Epithelial cell of proximal tubule (primary cell): ENCODE data around the gene ANXA6. TPM values are rescaled to one million over a fixed set of nuclear protein-coding genes. Genes with fewer than 3 reads are reported as not detected.

Experiments
- DNase-seq: peaks from one replicate; pipeline ENCODE4 v3.0.0-alpha.2; 2011; ENCODE audit warnings: low read depth
- H3K4me3 ChIP-seq: 2 replicates; pipeline ENCODE4 v1.5.1; 2011; ENCODE audit warnings: low read depth, mild to moderate bottlenecking, low read length
- total RNA-seq: library from RNA; depleted of rRNA; stranded (reverse); fragments of >200 nt; gene quantifications from 2 replicates; pipeline ENCODE4 v1.2.3, GENCODE V29; 2015
- TF ChIP-seq, protein P1 (sequence below): conservative IDR thresholded peaks from 2 replicates; pipeline ENCODE4 v1.5.1; 2012; ENCODE audit warnings: low read depth, mild to moderate bottlenecking, low read length

Gene ANXA6
- total RNA-seq, 1 donor from 2014 or later, result 83.6 TPM

DNA sequence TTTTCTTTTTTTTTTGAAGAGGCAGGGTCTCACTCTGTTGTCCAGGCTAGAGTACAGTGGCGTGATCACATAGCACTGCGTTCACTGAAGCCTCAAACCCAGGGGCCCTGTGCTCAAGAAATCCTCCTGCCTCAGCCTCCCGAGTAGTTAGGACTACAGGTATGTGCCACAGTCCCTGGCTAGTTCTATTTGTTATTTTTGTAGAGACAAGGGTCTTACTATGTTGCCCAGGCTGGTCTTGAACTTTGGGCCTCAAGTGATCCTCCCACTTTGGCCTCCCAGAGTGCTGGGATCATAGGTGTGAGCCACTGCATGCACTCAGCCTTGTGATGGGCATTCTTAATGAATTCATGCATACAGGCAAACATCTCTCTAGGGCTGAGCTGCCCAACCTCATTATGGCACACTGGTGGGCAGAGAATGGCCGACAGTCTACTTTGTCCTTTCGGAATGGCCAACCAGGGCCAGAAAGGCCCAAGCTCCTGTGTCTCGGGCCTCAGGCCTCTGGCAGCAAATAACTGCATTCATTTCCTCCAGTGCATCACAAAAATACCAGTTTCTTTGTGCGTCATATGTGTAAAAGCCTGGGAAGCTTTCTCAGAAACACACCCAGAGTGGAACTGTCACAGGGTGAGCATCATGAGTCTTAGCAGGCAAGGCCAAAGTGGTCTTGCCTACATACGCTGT lies 27.2 kb downstream of the ANXA6 start:
- DNase-seq, result no peak
- H3K4me3 ChIP-seq, result no peak overlapping the region
- TF ChIP-seq, protein P1, sequence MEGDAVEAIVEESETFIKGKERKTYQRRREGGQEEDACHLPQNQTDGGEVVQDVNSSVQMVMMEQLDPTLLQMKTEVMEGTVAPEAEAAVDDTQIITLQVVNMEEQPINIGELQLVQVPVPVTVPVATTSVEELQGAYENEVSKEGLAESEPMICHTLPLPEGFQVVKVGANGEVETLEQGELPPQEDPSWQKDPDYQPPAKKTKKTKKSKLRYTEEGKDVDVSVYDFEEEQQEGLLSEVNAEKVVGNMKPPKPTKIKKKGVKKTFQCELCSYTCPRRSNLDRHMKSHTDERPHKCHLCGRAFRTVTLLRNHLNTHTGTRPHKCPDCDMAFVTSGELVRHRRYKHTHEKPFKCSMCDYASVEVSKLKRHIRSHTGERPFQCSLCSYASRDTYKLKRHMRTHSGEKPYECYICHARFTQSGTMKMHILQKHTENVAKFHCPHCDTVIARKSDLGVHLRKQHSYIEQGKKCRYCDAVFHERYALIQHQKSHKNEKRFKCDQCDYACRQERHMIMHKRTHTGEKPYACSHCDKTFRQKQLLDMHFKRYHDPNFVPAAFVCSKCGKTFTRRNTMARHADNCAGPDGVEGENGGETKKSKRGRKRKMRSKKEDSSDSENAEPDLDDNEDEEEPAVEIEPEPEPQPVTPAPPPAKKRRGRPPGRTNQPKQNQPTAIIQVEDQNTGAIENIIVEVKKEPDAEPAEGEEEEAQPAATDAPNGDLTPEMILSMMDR, result no peak

GRCh38 chr5:151128817-151129216 lies 28.8 kb downstream of the ANXA6 start:
- no peak overlapping the region for H3K4me3 ChIP-seq
- DNase-seq, result no peak
- TF ChIP-seq, protein P1, result no peak

DNA sequence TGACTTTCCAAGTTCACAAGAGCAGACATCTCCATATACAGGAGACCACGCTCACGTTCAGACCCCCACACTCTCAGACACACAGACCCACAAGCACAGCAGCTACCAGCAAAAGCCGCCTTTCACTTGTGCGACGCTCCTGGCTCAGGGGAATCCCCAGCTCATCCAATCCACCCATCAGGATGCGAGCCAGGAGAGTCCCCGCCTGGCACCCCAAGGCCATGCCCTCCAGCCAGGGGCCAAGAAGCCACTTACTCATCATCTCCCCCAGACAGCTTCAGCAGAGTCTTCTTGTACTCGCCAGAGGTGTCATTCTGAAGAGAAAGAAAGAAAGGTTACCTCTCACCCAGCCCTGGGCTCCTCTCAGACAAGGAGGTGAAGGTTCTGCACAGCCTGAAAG lies 29.7 kb downstream of the ANXA6 start:
- TF ChIP-seq, protein P1, result no peak
- H3K4me3 ChIP-seq, result no peak overlapping the region
- DNase-seq, result no peak

DNA sequence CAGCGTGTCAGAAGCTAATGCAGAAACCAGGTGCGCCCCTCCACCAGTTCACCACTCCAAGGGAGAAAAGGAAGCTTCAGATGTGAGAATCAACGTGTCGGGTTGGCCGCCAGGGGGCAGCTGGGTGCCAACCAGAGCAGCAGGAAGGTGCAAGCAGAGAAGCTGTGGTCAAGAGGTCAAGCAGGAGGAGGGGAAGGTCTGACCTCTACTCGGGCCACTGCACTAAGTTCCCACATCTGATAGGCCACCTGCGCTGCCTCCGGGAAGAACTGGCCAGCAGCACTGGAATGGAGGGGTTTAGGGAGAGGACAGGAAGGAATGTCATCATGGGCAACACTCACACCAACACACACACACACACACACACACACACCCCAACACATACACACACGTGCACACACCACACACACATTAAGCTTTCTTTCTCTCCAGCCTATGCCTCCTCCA lies 31.4 kb downstream of the ANXA6 start:
- TF ChIP-seq, protein P1, result peak; percentile 87
- no peak for DNase-seq

GRCh38 chr5:151125421-151125820 lies 32.2 kb downstream of the ANXA6 start:
- TF ChIP-seq, protein P1, result no peak
- no peak for DNase-seq
- H3K4me3 ChIP-seq, result no peak overlapping the region

More for the DNA sequence above, 31.4 kb downstream of the ANXA6 start:
- no peak overlapping the region for H3K4me3 ChIP-seq

- no peak overlapping the region for H3K4me3 ChIP-seq
- DNase-seq, result no peak
- TF ChIP-seq, protein P1, result no peak
Measured at GRCh38 chr5:151123897-151124751, 33.5 kb downstream of the ANXA6 start.
